KOPT-K1 (cell line): Measurements from ENCODE around the gene NOTUM.

ENCODE experiments used
- H3K27ac ChIP-seq: fragments of 200-600 bp; sonication (generic); 2 replicates; pipeline ENCODE4 v1.5.1; 2016; ENCODE audit warnings: antibody characterized with exemption, mild to moderate bottlenecking, low read depth, low read length; ENCODE audit not compliant: poor library complexity, severe bottlenecking
- H3K36me3 ChIP-seq: fragments of 200-600 bp; sonication (generic); 2 replicates; pipeline ENCODE4 v1.5.1; 2017; ENCODE audit warnings: antibody characterized with exemption, mild to moderate bottlenecking, low read length, moderate library complexity; ENCODE audit not compliant: insufficient read depth
- H3K9me3 ChIP-seq: fragments of 200-600 bp; sonication (generic); 2 replicates; pipeline ENCODE4 v1.5.1; 2017; ENCODE audit warnings: antibody characterized with exemption, low read length, mild to moderate bottlenecking; ENCODE audit not compliant: insufficient read depth, poor library complexity, severe bottlenecking

Gene NOTUM

GRCh38 chr17:81930142-81931125 is 30.6 kb downstream of the NOTUM start:
- Histone ChIP-seq H3K9me3 (no peaks in the 10 kb centered on the region), H3K36me3 (no peaks in the 10 kb centered on the region), H3K27ac (no peak overlapping the region)

- no peaks in the 10 kb centered on the region for H3K9me3 ChIP-seq
- H3K36me3 ChIP-seq = no peaks in the 10 kb centered on the region
- no peak overlapping the region for H3K27ac ChIP-seq
These were observed 31.5 kb downstream of the NOTUM start for GRCh38 chr17:81929253-81930141.

GRCh38 chr17:81928544-81929252 is 32.3 kb downstream of the NOTUM start:
- Histone ChIP-seq H3K36me3 (no peaks in the 10 kb centered on the region), H3K27ac (no peak overlapping the region), H3K9me3 (no peaks in the 10 kb centered on the region)

GRCh38 chr17:81927653-81928543 is 33.1 kb downstream of the NOTUM start, which contains the start of gene MAFG:
MAFG (minus strand) TSS chr17:81927735; CDS start chr17:81923185, 4,550 bp downstream.
- H3K36me3 ChIP-seq = peaks cover 2% of the 10 kb centered on the region; the same call in 1 of the 2 replicates
- H3K27ac ChIP-seq = peak within 1 kb of the TSS; percentile 55
- no peaks in the 10 kb centered on the region for H3K9me3 ChIP-seq

- Histone ChIP-seq H3K27ac (peak overlapping the region; percentile 55), H3K36me3 (peaks cover 8% of the 10 kb centered on the region; the same call in 1 of the 2 replicates), H3K9me3 (no peaks in the 10 kb centered on the region)
These were observed 33.8 kb downstream of the NOTUM start for GRCh38 chr17:81927152-81927652.

GRCh38 chr17:81926451-81927151 is 34.4 kb downstream of the NOTUM start:
- Histone ChIP-seq H3K36me3 (peaks cover 12% of the 10 kb centered on the region; the same call in 1 of the 2 replicates), H3K27ac (peak overlapping the region; percentile 55), H3K9me3 (no peaks in the 10 kb centered on the region)

GRCh38 chr17:81925860-81926450 is 35.0 kb downstream of the NOTUM start:
- Histone ChIP-seq H3K36me3 (peaks cover 15% of the 10 kb centered on the region; the same call in 1 of the 2 replicates), H3K27ac (peak overlapping the region; percentile 55), H3K9me3 (no peaks in the 10 kb centered on the region)

GRCh38 chr17:81924557-81925532 is 36.1 kb downstream of the NOTUM start:
- Histone ChIP-seq H3K36me3 (peaks cover 22% of the 10 kb centered on the region; the same call in 1 of the 2 replicates), H3K9me3 (no peaks in the 10 kb centered on the region), H3K27ac (no peak overlapping the region)

- H3K27ac ChIP-seq = no peak overlapping the region
- peaks cover 29% of the 10 kb centered on the region for H3K36me3 ChIP-seq
- H3K9me3 ChIP-seq = no peaks in the 10 kb centered on the region
These were observed 37.4 kb downstream of the NOTUM start for GRCh38 chr17:81923302-81924260.

GRCh38 chr17:81922566-81923301 is 38.3 kb downstream of the NOTUM start:
- peaks cover 29% of the 10 kb centered on the region for H3K36me3 ChIP-seq
- H3K9me3 ChIP-seq = no peaks in the 10 kb centered on the region
- no peak overlapping the region for H3K27ac ChIP-seq
